DMS79 treated with DMSO at 0.1 percent for 48 hours (cell line): ENCODE results near the gene TRAP1.
A peak's percentile ranks its signal among the peaks of the same experiment; 100 is the strongest.

Experiments
- DNase-seq: peaks from one replicate; lab custom pipeline; 2025; lab: John Stamatoyannopoulos, UW

The TRAP1 gene

DNA sequence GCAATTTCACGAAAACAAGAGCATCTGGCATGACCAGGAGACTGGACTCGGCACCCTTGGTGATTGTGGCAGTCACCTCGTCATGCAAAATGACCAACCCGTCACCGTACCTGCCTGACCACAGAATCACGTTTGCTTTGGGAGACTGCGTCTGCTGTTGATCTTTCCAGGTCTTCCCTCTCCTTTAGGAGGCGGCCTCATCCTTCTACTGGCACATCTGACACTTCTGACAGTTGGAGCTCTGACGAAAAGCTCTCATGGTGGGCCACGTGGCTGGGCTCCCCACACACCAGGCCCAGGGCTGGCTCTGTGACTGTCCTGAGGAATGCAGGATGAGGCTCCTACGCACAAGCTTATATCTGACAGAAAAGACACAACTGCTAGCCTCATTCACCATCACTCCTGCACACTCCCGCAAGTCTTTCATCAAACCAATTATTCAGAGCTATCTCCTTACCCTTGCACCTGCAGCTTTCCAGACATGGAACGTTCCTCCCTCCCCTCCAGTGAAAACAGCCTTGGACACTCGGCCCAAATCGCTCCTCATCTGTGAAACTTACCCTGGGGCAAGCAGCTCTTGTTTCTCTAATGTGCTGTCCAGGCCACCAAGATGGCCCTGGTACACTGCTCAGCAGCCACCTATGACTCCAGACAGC is 3.6 kb downstream of the TRAP1 start:
- DNase-seq: no peak

GRCh38 chr16:3712861-3713372 is 4.4 kb downstream of the TRAP1 start:
- no peak for DNase-seq

DNA sequence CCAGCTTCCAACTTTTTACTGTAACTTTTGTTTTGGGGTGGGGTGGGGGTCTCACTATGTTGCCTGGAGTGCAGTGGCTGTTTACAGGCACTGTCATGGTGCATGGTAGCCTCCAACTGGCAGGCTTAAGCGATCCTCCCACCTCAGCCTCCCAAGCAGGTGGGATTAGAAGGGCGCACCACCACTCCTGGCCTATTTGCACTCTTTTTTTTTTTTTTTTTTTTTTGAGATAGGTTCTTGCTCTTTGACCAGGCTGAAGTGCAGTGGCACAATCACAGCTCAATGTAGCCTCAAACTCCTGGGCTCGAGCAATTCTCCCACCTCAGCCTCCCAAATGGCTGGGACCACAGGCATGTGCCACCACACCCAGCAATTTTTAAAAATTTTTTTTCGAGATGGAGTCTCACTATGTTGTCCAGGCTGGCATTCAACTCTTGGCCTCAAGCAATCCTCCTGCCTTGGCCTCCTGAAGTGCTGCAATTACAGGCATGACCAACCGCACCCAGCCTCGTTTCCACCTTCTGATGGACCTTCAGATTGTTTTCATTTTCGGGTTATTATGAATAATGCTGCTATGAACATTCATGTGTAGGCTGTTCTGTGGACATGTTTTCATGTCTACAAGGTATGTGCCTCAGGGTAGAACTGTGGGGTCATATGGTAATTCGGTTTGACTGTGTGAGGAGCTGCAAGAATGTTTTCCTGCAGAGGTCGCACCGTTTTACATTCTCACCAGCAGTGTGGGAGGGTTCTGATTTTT is 10.9 kb downstream of the TRAP1 start:
- no peak for DNase-seq

DNA sequence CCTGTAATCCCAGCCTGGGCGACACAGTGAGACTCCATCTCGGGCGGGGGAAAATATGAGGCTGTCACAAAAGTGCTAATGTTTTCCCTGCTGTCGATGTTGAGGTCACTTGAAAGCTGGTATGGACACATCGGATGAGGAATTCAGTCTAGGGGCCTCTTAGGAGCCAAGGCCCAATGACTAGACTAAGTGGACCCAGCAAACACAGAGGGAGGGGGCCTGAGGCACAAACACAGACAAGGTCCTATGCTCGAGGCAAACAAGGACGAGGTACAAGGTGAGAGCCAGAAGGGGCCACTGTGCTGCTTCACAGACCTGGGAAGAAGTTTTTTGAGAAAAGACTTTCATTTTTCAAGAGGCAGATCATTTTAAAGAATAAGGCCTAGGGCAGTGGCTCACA is 15.2 kb downstream of the TRAP1 start:
- DNase-seq: no peak

DNA sequence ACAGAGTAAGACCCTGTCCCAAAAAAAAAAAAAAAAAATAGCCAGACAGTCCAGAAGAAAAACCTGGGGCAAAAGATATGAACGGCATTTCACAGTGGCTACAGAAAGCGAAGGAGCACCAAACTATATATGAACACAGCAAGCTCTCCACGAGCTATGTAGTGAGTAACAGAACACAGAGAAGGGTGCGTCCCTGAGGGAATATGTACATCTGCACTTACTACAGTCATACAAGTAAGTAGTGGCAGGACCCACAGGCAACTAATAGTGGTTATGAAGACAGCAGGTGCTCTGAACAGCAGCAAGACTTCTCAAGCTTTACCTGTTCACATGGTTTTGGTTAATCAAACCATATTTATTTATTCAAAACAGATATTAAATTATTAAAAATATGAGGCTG is 15.8 kb downstream of the TRAP1 start:
- no peak for DNase-seq

GRCh38 chr16:3698941-3699340 is 18.4 kb downstream of the TRAP1 start:
- DNase-seq: no peak

- no peak for DNase-seq
These were observed 20.7 kb downstream of the TRAP1 start for GRCh38 chr16:3696425-3697218.

DNA sequence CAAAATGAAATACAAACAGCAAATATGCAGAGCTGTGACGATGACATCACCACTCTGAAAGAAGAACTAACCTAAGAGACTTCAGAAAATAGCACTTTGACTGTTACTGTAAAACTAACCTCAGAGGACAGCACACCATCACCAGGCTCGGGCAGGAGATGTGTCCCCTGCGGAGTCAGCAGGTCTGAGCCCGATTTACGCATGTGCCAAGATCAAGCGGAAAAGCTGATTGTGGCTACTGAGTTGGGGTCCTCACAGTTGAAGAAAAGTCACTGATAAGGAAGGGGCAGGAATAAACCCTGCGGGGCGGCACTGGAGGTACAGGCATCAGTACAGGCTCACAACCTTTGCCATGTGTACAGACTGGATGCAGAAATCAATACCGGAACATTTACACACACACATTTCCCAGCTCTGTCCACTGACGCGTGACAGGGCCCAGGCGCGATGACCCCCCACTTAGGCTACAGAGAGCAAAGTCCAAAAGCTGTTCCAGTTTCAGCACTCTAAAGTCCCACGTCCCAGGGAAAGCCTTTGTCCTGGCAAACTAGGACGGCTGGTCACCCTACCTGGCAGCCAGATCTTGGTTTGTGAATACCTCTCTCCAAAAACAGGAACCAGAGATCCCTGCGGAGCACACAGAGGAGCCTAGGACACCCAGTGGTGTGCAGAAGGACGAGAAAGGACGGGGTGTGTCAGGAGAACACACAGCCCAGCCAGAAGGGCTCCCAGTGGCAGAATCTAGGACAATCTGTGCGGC is 21.5 kb downstream of the TRAP1 start:
- no peak for DNase-seq

DNA sequence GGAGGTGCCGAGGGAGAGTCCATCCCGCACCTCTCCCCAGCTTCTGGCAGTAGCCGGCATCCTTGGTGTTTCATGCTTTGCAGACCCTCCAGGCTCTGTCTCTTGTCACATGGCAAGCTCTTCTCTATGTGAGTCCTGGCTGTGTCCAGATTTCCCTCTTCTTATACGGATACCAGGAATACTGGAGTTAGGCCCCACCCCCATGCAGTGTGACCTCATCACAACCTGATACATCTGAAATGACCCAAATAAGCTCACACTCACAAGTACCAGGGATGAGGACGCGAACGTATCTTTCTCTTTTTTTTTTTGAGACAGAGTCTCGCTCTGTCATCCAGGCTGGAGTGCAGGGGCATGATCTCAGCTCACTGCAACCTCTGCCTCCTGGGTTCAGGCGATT is 23.3 kb downstream of the TRAP1 start:
- no peak for DNase-seq

- DNase-seq: no peak
These were observed 25.6 kb downstream of the TRAP1 start for GRCh38 chr16:3691761-3692160.

- no peak for DNase-seq
These were observed 26.2 kb downstream of the TRAP1 start for GRCh38 chr16:3690980-3691720.

DNA sequence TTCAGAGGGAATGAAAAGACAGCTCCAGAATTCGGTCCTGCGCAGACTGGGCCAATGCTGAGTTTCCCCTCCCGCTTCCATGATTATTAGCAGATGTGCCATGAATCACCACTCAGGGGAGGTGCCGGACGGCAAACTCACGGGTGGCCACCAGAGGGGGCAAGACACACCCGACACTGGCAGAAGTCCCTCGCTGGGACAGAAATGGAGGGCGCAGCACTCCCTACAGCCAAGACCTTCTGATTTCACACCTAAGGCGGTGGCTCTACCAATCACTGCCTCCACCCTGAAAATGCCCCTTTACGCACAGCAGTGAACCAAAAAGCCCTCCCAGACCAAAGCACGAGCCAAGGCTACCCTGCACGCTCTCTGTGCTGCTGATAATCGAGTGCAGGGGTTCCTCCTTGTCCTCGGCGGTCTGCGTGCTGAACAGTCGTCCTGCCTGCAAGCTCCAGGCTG is 26.8 kb downstream of the TRAP1 start:
- DNase-seq: peak; percentile 58

DNA sequence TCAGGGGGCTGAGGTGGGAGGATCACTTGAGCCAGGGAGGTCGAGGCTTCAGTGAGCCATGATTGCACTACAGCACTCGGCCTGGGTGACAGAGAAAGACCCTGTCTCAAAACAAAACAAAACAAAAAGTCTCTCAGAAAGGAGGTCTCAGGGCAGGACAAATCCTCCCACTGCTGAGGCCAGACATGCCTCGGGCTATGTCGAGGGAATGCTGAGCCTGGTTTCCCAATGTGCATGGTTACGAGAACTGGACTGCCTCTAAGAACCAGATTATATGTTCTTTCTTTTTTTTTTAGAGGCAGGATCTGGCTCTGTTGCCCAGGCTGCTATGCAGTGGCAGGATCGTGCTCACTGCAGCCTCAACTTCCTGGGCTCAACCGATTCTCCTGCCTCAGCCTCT is 27.6 kb downstream of the TRAP1 start:
- DNase-seq: no peak

DNA sequence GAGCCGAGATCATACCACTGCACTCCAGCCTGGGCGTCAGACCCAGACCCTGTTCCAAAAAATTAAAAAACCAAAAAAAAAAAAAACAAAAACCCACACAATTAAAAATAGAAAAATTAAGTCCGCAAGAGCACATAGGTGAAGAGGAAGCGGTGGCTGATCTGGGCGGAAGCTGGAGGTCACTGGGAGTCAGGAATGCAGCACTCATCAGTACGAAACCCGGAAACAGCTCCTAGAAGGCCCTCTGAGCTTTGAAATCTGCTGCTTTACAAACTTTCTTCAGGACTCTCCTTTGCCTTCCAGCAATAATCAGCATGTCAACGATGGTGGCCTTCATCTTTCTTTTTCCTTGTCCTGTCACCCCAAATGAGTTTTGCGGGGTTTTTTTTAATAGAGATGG is 29.5 kb downstream of the TRAP1 start:
- DNase-seq: no peak

GRCh38 chr16:3687021-3687420 is 30.3 kb downstream of the TRAP1 start:
- no peak for DNase-seq

DNA sequence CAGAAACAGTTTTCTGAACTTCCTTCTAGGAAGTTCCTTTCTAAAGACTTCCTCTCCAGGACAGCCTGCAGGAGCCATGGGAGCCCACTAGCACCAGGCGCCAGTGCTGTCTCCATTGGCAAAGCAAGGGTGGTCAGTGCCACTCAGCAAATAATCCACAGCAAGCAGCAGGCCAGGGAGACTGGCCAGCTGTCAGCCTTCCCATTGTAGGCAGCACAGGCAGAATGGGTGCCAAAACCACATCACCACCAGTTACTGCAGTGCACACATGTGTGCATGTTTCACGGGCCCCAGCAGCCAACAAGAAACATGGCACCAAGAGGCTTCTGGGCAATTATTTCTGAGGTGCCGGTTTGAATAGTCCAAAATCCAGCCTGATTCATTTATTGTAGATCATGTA is 36.1 kb downstream of the TRAP1 start:
- no peak for DNase-seq

GRCh38 chr16:3677994-3678393 is 39.3 kb downstream of the TRAP1 start:
- no peak for DNase-seq

DNA sequence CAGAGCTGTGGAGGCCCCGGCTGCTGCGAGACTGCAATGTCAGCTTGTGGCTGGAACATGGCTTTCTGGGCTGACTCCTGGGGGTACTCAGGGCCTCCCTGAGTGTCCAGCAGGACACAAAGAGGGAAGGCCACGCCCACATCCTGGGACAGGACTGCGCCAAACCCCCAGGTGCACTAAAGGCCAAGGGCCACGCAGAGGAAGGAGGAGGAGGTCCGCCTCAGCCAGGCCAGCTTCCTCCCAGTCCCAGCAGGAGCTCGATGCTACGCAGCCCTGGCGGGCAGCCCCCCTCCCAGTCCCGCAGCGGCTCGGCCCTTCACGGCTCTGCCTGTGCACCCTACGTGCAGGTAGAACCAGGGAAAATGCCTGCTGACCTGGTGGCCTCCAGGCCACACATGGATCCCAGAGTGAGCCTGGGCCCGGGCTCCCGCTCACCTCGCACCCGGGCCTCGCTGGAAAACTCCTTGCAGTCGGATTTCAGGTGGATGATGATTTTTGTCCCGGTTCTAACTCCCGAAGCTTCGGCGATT is 41.7 kb downstream of the TRAP1 start:
- no peak for DNase-seq

DNA sequence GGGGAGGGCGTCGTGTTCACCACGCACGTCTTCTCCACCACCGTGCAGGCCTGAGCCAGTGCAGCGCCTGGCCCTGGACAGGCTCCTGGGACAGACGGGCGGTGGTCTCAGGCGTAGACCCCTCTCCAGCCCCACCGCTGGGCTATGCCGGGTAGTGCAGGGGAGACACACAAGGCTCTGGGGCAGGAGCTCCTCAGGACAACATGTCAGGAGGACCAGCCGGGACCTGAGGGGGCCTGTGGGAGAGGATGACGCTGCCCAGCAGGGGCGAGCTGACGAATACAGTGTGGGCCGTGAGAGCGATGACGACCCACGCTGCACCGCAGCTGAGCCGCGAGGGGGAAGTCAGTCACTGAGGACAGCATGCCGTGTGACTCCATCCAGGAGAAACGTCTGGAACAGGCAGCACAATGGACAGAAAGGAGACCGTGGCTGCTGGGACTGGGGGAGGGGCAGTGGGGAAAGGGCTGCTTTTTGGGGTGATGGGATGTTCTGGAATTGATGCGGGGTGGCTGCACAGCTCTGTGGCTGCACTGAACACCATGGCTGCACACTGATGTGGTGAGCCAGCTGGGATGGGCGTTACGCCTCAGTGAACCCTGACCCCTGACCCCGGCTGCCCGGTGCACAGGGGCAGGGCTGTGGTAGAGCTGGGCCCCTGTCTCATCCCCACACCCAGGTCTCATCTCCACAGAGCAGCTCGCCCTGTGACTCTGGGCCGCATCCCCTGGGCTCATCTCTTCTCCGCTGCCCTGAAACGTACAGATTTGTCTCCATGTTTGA is 42.6 kb downstream of the TRAP1 start:
- DNase-seq: no peak
